Ascending aorta (tissue), 2 donors: ENCODE data around the gene APCDD1L. TPM values are rescaled to one million over a fixed set of nuclear protein-coding genes. Genes with fewer than 3 reads are reported as not detected.

Experiments used
- DNase-seq, 2 donors: peaks; one replicate each; pipeline ENCODE4 v3.0.0-alpha.2; 2019; ENCODE audit warnings: low spot score in 2 of 2
- H3K27ac ChIP-seq, 2 donors: fragments of 200-600 bp; sonication (generic); one replicate each; pipeline ENCODE4 v1.5.1; 2016 to 2017; ENCODE audit warnings: mild to moderate bottlenecking in 1 of 2
- H3K27me3 ChIP-seq: fragments of 200-600 bp; sonication (generic); one replicate; pipeline ENCODE4 v1.5.1; 2017
- H3K36me3 ChIP-seq, 2 donors: fragments of 200-600 bp; sonication (generic); one replicate each; pipeline ENCODE4 v1.5.1; 2016
- H3K4me1 ChIP-seq, 2 donors: fragments of 200-600 bp; sonication (generic); one replicate each; pipeline ENCODE4 v1.5.1; 2016 to 2017; ENCODE audit warnings: mild to moderate bottlenecking in 1 of 2
- H3K4me3 ChIP-seq, 2 donors: fragments of 200-600 bp; sonication (generic); one replicate each; pipeline ENCODE4 v1.5.1; 2016 to 2017; ENCODE audit warnings: mild to moderate bottlenecking in 1 of 2
- H3K9me3 ChIP-seq, 2 donors: fragments of 200-600 bp; sonication (generic); one replicate each; pipeline ENCODE4 v1.5.1; 2016
- CTCF ChIP-seq, 3 experiments: fragments of 200-600 bp in 2 of 3; fragments of 450-650 bp in 1 of 3; sonication (generic) in 2 of 3; IDR thresholded peaks; one replicate each; pipeline ENCODE4 v1.5.1; 2016 to 2019; ENCODE audit warnings: antibody characterized with exemption in 3 of 3, mild to moderate bottlenecking in 1 of 3, moderate library complexity in 1 of 3
- intact Hi-C: fragments of 100-400 bp; cut with DNase I; formaldehyde crosslinking; loops from one replicate; pipeline ENCODE4 v1.15.1; 2023
- total RNA-seq: library from RNA; depleted of rRNA; stranded (reverse); fragments of >200 nt; gene quantifications from one replicate; pipeline ENCODE4 v1.1.0, GENCODE V29; 2016

Gene APCDD1L
- total RNA-seq, 1 donor from 2014 or later: 2.1 TPM

DNA sequence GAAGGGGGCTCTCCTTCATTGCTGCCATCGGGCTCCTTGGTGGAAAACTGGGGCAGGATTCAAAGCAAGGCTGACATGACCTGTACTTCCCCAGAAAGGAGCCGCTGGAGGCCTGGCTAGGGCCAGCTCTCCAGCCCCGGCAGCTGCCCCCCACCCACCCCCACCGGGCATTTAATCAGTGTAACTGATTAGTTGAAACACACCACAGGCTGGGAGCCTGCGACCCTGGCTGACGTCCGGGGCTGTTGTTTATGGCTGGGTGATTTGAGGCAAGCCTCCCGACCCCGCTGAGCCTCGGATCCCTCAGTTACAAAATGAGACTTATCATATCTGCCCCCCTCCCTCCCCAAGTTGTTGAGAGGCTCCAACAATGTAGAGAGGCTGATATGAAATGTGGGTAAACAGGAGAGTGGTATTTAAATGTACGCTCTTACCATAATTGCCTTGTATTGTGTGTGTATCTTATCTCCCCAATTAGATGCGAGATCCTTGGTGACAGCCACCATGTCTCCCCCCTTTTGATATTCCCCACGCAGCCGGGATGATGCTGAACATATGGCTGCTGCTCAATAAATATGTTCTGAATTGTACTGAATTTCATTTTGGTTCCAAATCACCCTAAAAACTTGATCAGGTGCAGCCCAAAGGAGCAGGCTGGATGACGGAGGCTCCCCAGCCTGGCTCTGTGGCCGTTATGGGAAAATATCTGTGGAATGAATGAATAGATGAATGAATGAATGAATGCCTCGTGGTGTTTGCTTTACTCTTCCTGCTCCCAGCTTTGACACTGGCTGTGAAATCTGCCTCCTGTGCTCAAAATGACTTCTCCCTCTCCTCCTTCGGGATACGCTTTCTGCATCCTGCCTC, 31.8 kb upstream of the APCDD1L start:
- Histone ChIP-seq H3K9me3 (no peaks in the 10 kb centered on the region), H3K36me3 (no peaks in the 10 kb centered on the region), H3K27ac (no peak overlapping the region), H3K27me3 (no peaks in the 10 kb centered on the region), H3K4me3 (no peak overlapping the region), H3K4me1 (no peaks in the 10 kb centered on the region)
- intact Hi-C loops: no loop called here
- no peak for DNase-seq
- no peak for TF ChIP-seq CTCF (IDR thresholded peaks at IDR 0.05)

DNA sequence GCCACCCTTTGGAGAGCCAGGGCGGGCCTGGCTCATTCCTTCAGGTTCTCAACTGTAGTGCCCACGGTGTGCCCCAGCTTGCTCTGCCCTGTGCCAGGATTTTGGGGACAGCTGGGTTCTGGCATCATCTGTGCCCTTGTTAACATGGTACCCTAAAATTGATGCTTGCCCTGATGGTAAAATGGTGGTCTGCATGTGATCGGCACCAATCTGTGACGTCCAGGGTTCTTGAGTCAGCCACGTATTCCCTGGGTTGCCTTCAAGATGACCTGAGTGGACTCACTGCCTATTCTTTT, 31.2 kb upstream of the APCDD1L start:
- intact Hi-C loops: no loop called here

DNA sequence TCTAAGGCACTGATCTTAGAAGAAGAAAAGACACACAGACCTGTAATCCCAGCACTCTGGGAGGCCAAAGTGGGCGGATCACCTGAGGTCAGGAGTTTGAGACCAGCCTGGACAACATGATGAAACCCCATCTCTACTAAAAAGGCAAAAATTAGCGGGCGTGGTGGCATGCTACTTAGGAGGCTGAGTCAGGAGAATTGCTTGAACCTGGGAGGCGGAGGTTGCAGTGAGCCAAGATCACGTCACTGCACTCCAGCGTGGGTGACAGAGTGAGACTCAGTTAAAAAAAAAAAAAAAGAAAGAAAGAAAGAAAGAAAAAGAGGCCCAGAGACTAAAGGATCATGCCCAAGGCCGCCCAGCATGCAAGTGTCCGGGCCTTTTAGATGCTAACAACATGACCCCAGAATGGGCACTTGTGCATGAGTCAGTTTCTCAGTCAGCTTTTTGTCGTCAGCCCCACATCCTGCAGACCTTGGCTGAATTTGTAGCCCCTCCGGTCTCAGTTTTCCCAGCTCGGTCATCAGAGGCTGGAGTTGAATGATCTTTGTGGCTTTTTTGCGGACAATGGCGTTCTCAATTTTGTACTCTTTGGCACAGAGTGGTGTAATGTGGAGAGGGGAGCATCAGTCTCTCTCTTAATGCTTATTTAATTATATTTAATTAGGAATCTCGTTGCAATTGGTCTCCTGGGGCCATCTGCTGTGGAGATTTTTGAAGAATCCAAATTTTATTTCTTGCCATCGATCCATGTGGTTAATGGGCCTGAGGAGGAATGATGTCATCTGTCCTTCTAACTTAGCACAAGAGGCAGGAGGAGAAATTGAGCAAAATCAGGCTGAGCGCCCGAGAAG, 30.6 kb upstream of the APCDD1L start:
- Histone ChIP-seq H3K27me3 (no peaks in the 10 kb centered on the region), H3K4me1 (no peaks in the 10 kb centered on the region), H3K36me3 (no peaks in the 10 kb centered on the region), H3K4me3 (no peak overlapping the region), H3K27ac (no peak overlapping the region), H3K9me3 (no peaks in the 10 kb centered on the region)
- no peak for TF ChIP-seq CTCF (IDR thresholded peaks at IDR 0.05)
- DNase-seq: no peak
- intact Hi-C loops: no loop called here

More for the DNA sequence above, 31.2 kb upstream of the APCDD1L start:
- H3K9me3 ChIP-seq: no peaks in the 10 kb centered on the region
- DNase-seq: no peak
- no peak overlapping the region for H3K27ac ChIP-seq
- H3K4me1 ChIP-seq: no peaks in the 10 kb centered on the region
- no peak for TF ChIP-seq CTCF (IDR thresholded peaks at IDR 0.05)
- H3K4me3 ChIP-seq: no peak overlapping the region
- H3K27me3 ChIP-seq: no peaks in the 10 kb centered on the region
- H3K36me3 ChIP-seq: no peaks in the 10 kb centered on the region

DNA sequence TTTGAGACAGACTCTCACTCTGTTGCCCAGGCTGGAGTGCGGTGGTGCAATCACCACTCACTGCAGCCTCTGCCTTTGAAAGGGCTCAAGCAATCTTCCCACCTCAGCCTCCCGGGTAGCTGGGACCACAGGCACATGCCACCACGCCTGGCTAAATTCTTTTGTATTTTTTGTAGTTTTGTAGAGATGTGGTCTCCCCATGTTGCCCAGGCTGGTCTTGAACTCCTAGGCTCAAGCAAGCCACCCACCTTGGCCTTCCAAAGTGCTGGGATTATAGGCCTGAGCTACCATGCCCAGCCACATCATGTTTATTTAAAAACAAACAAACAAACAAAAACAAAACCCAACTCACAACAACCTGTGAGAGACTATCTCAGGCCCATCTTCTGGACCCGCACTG, 29.7 kb upstream of the APCDD1L start:
- Histone ChIP-seq H3K27ac (no peak overlapping the region), H3K9me3 (no peaks in the 10 kb centered on the region), H3K36me3 (no peaks in the 10 kb centered on the region), H3K27me3 (no peaks in the 10 kb centered on the region), H3K4me1 (no peaks in the 10 kb centered on the region), H3K4me3 (no peak overlapping the region)
- no peak for DNase-seq
- no peak for TF ChIP-seq CTCF (IDR thresholded peaks at IDR 0.05)
- intact Hi-C loops: no loop called here

DNA sequence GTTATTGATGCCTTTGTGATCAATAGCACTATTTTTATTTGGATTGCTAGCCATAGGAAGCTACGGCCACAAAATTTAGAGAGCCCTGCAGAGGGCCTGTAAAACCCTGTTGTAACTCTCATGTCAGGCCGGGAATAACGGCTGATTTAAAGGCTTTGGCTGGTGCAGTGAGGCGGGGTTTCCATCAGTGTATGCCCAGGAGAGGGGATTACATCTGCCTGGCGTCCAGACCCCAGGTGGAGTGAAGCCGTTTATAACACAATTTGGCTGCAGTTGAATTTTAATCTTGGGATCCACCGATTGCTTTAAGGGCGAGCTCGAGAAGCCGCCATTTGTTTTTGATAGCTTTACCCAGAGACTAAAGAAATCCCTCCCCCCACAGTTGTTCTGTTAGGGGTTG, 29.1 kb upstream of the APCDD1L start:
- TF ChIP-seq CTCF (IDR thresholded peaks at IDR 0.05): no peak
- no peaks in the 10 kb centered on the region for H3K9me3 ChIP-seq
- DNase-seq: no peak
- no peak overlapping the region for H3K27ac ChIP-seq
- no peaks in the 10 kb centered on the region for H3K4me1 ChIP-seq
- no peaks in the 10 kb centered on the region for H3K36me3 ChIP-seq
- intact Hi-C loops: no loop called here
- H3K4me3 ChIP-seq: no peak overlapping the region
- no peaks in the 10 kb centered on the region for H3K27me3 ChIP-seq
